SK-N-MC (cell line): ENCODE results near the gene MAU2.
"Not testable (repeated sequence)": the region's sequence is repeated elsewhere in the genome, so short reads cannot be mapped to it uniquely, and the experiment has no call there.

Experiments used
- DNase-seq: peaks from one replicate; pipeline ENCODE4 v3.0.0-alpha.2; 2011; ENCODE audit warnings: low read depth, low spot score
- H3K27ac ChIP-seq: fragments of 200-600 bp; sonication (generic); 2 replicates; pipeline ENCODE4 v1.5.1; 2016; ENCODE audit warnings: mixed run types
- H3K36me3 ChIP-seq: fragments of 200-600 bp; sonication (generic); 2 replicates; pipeline ENCODE4 v1.6.1; 2017; ENCODE audit warnings: antibody characterized with exemption, low read length, mixed read lengths; ENCODE audit not compliant: insufficient read depth
- H3K4me3 ChIP-seq: fragments of 200-600 bp; sonication (generic); 2 replicates; pipeline ENCODE4 v1.5.1; 2016
- H3K9ac ChIP-seq: fragments of 200-600 bp; sonication (generic); 2 replicates; pipeline ENCODE4 v1.8.0; 2017; ENCODE audit warnings: mixed run types, mixed read lengths; ENCODE audit not compliant: insufficient read length
- H3K9me3 ChIP-seq: fragments of 200-600 bp; sonication (generic); 2 replicates; pipeline ENCODE4 v1.6.1; 2017; ENCODE audit warnings: low read depth, mild to moderate bottlenecking, antibody characterized with exemption, low read length, moderate library complexity, mixed read lengths
- EZH2 ChIP-seq: fragments of 200-600 bp; sonication (generic); IDR thresholded peaks from one replicate; pipeline ENCODE4 v1.6.1; 2017; ENCODE audit warnings: antibody characterized with exemption
- FOXP2 ChIP-seq: optimal IDR thresholded peaks from 2 replicates; pipeline ENCODE3; 2011; ENCODE audit warnings: mild to moderate bottlenecking, moderate library complexity; ENCODE audit not compliant: insufficient read depth; ENCODE audit errors: extremely low read length, control extremely low read depth
- POLR2AphosphoS5 ChIP-seq: IDR thresholded peaks from 2 replicates; pipeline ENCODE4 v1.6.1; 2012; ENCODE audit warnings: mild to moderate bottlenecking, low read depth, low read length, borderline replicate concordance

The MAU2 gene

GRCh38 chr19:19347401-19348110, 26.9 kb downstream of the MAU2 start:
- H3K9ac ChIP-seq, result no peak overlapping the region

GRCh38 chr19:19348266-19348665, 27.6 kb downstream of the MAU2 start:
- no peaks in the 10 kb centered on the region for H3K9me3 ChIP-seq
- TF ChIP-seq POLR2AphosphoS5 (no peak), EZH2 (no peak), FOXP2 (no peak)
- H3K27ac ChIP-seq, result no peak overlapping the region
- no peak overlapping the region for H3K9ac ChIP-seq
- peaks cover 22% of the 10 kb centered on the region; the same call in 1 of the 2 replicates for H3K36me3 ChIP-seq
- DNase-seq, result no peak
- H3K4me3 ChIP-seq, result no peak overlapping the region

More at GRCh38 chr19:19347401-19348110, 26.9 kb downstream of the MAU2 start:
- Histone ChIP-seq H3K36me3 (peaks cover 22% of the 10 kb centered on the region; the same call in 1 of the 2 replicates), H3K27ac (no peak overlapping the region), H3K9me3 (no peaks in the 10 kb centered on the region), H3K4me3 (no peak overlapping the region)
- TF ChIP-seq EZH2 (no peak), FOXP2 (no peak)
- DNase-seq, result no peak

GRCh38 chr19:19349365-19349764, 28.7 kb downstream of the MAU2 start:
- H3K4me3 ChIP-seq, result no peak overlapping the region
- H3K9ac ChIP-seq, result no peak overlapping the region
- DNase-seq, result no peak
- no peaks in the 10 kb centered on the region for H3K9me3 ChIP-seq
- peaks cover 33% of the 10 kb centered on the region for H3K36me3 ChIP-seq
- no peak for TF ChIP-seq FOXP2
- no peak for TF ChIP-seq EZH2
- no peak for TF ChIP-seq POLR2AphosphoS5
- H3K27ac ChIP-seq, result no peak overlapping the region

GRCh38 chr19:19350756-19351155, 30.1 kb downstream of the MAU2 start:
- not testable (repeated sequence) for H3K9me3 ChIP-seq, DNase-seq, H3K4me3 ChIP-seq, H3K27ac ChIP-seq, H3K9ac ChIP-seq
- peaks cover 35% of the 10 kb centered on the region for H3K36me3 ChIP-seq

GRCh38 chr19:19352823-19353222, 32.2 kb downstream of the MAU2 start:
- no peaks in the 10 kb centered on the region for H3K9me3 ChIP-seq
- DNase-seq, result no peak
- H3K9ac ChIP-seq, result no peak overlapping the region
- H3K27ac ChIP-seq, result no peak overlapping the region
- H3K36me3 ChIP-seq, result peaks cover 41% of the 10 kb centered on the region
- TF ChIP-seq POLR2AphosphoS5, result no peak
- no peak for TF ChIP-seq EZH2
- TF ChIP-seq FOXP2, result no peak
- H3K4me3 ChIP-seq, result no peak overlapping the region

GRCh38 chr19:19354007-19354406, 33.4 kb downstream of the MAU2 start:
- DNase-seq, result no peak
- H3K36me3 ChIP-seq, result peaks cover 39% of the 10 kb centered on the region
- H3K9me3 ChIP-seq, result no peaks in the 10 kb centered on the region
- H3K4me3 ChIP-seq, result no peak overlapping the region
- H3K9ac ChIP-seq, result no peak overlapping the region
- TF ChIP-seq FOXP2, result no peak
- no peak for TF ChIP-seq POLR2AphosphoS5
- no peak for TF ChIP-seq EZH2
- H3K27ac ChIP-seq, result no peak overlapping the region

GRCh38 chr19:19354932-19355331, 34.3 kb downstream of the MAU2 start:
- no peak overlapping the region for H3K9ac ChIP-seq
- no peak overlapping the region for H3K27ac ChIP-seq
- H3K36me3 ChIP-seq, result peaks cover 33% of the 10 kb centered on the region
- DNase-seq, result no peak
- no peak for TF ChIP-seq POLR2AphosphoS5
- TF ChIP-seq FOXP2, result no peak
- no peak for TF ChIP-seq EZH2
- no peaks in the 10 kb centered on the region for H3K9me3 ChIP-seq
- H3K4me3 ChIP-seq, result no peak overlapping the region

- no peak overlapping the region for H3K27ac ChIP-seq
- no peak for TF ChIP-seq FOXP2
- TF ChIP-seq POLR2AphosphoS5, result no peak
- no peak for TF ChIP-seq EZH2
- no peaks in the 10 kb centered on the region for H3K9me3 ChIP-seq
- H3K36me3 ChIP-seq, result peaks cover 33% of the 10 kb centered on the region
- H3K4me3 ChIP-seq, result no peak overlapping the region
- H3K9ac ChIP-seq, result no peak overlapping the region
- no peak for DNase-seq
Observed at GRCh38 chr19:19355606-19356139, 35.0 kb downstream of the MAU2 start.

GRCh38 chr19:19356500-19356899, 35.9 kb downstream of the MAU2 start:
- TF ChIP-seq POLR2AphosphoS5, result no peak
- TF ChIP-seq FOXP2, result no peak
- TF ChIP-seq EZH2, result no peak
- Histone ChIP-seq H3K27ac (no peak overlapping the region), H3K36me3 (peaks cover 33% of the 10 kb centered on the region), H3K4me3 (no peak overlapping the region), H3K9me3 (no peaks in the 10 kb centered on the region), H3K9ac (no peak overlapping the region)
- DNase-seq, result no peak
